NK-92 treated with Interleukin-12 subunit alpha and Interleukin-12 subunit beta, amount 100 ng/mL, for 24 hours (cell line): Measurements from ENCODE around the gene SNX27.

Source experiments
- DNase-seq: peaks from one replicate; lab custom pipeline; 2025; lab: John Stamatoyannopoulos, UW

The SNX27 gene

GRCh38 chr1:151705753-151706463, 94.1 kb downstream of the SNX27 start:
- DNase-seq: no peak

- no peak for DNase-seq
Measured at GRCh38 chr1:151706464-151707415, 94.9 kb downstream of the SNX27 start.

- no peak for DNase-seq
Measured at GRCh38 chr1:151707541-151708065, 95.8 kb downstream of the SNX27 start.

- DNase-seq: no peak
Measured at GRCh38 chr1:151708891-151709290, 97.0 kb downstream of the SNX27 start.

- no peak for DNase-seq
Measured at GRCh38 chr1:151710187-151710840, 98.5 kb downstream of the SNX27 start.

- no peak for DNase-seq
Measured at GRCh38 chr1:151711044-151711800, 99.4 kb downstream of the SNX27 start.

GRCh38 chr1:151711951-151712350, 100.1 kb downstream of the SNX27 start:
- no peak for DNase-seq

- DNase-seq: no peak
Measured at GRCh38 chr1:151713044-151713443, 101.2 kb downstream of the SNX27 start.

- DNase-seq: no peak
Measured at GRCh38 chr1:151713874-151714273, 102.0 kb downstream of the SNX27 start.

- DNase-seq: no peak
Measured at GRCh38 chr1:151714820-151715725, 103.2 kb downstream of the SNX27 start.

GRCh38 chr1:151715726-151716404, 104.0 kb downstream of the SNX27 start:
- DNase-seq: no peak

- no peak for DNase-seq
Measured at GRCh38 chr1:151716405-151716762, 104.5 kb downstream of the SNX27 start.

- DNase-seq: no peak
Measured at GRCh38 chr1:151716771-151717631, 105.2 kb downstream of the SNX27 start, which contains the start of gene CELF3. TSS of gene CELF3 (minus strand) at chr1:151716803. CDS start at chr1:151716020, 783 bp downstream.

GRCh38 chr1:151718011-151718431, 106.2 kb downstream of the SNX27 start:
- no peak for DNase-seq

GRCh38 chr1:151718666-151719065, 106.8 kb downstream of the SNX27 start:
- no peak for DNase-seq

- DNase-seq: no peak
Measured at GRCh38 chr1:151720125-151720524, 108.3 kb downstream of the SNX27 start.

GRCh38 chr1:151720554-151720953, 108.7 kb downstream of the SNX27 start:
- DNase-seq: no peak

GRCh38 chr1:151720974-151721787, 109.3 kb downstream of the SNX27 start, which contains the start of gene RIIAD1:
TSS of gene RIIAD1 (plus strand) at chr1:151721522. CDS start at chr1:151721537, 15 bp downstream.
- DNase-seq: no peak
